HepG2 (cell line): ENCODE data around the gene GRAP. TPM values are rescaled to one million over a fixed set of nuclear protein-coding genes. Genes with fewer than 3 reads are reported as not detected.

ENCODE experiments used
- ARID5B ChIP-seq: IDR thresholded peaks from 2 replicates; pipeline ENCODE4 v1.4.0; 2020; ENCODE audit warnings: mild to moderate bottlenecking, missing genetic modification reagents
- CEBPB ChIP-seq: IDR thresholded peaks from 2 replicates; pipeline ENCODE4 v1.6.1; 2011; ENCODE audit warnings: low read depth, low read length, improper control_type of control experiment, borderline replicate concordance
- CEBPG ChIP-seq: IDR thresholded peaks from 2 replicates; pipeline ENCODE4 v1.6.1; 2016
- DNMT3B ChIP-seq: conservative IDR thresholded peaks from 2 replicates; pipeline ENCODE4 v1.6.1; 2016; ENCODE audit warnings: missing biosample characterization, control low read depth
- EP300 ChIP-seq, 3 experiments: sonication (generic) in 1 of 3; formaldehyde crosslinking in 1 of 3; IDR thresholded peaks; 2 replicates each; pipeline versions ENCODE4 v1.5.1 to v1.6.1; 2011 to 2020; ENCODE audit warnings: low read depth in 2 of 3, low read length in 2 of 3, borderline replicate concordance in 1 of 3, improper control_type of control experiment in 1 of 3, mild to moderate bottlenecking in 1 of 3, missing genetic modification reagents in 1 of 3, moderate library complexity in 1 of 3
- FOSL1 ChIP-seq: sonication (generic); formaldehyde crosslinking; IDR thresholded peaks from 2 replicates; pipeline ENCODE4 v1.9.0; 2021; ENCODE audit warnings: missing genetic modification reagents, borderline replicate concordance
- MBD4 ChIP-seq: IDR thresholded peaks from 2 replicates; pipeline ENCODE4 v1.6.1; 2012; ENCODE audit warnings: low read length, inconsistent platforms, borderline replicate concordance
- NFIC ChIP-seq: IDR thresholded peaks from 2 replicates; pipeline ENCODE4 v1.6.1; 2012; ENCODE audit warnings: mild to moderate bottlenecking, low read length, inconsistent platforms
- NKX3-1 ChIP-seq: sonication (generic); formaldehyde crosslinking; IDR thresholded peaks from 2 replicates; pipeline ENCODE4 v1.5.0; 2020; ENCODE audit warnings: missing genetic modification reagents
- NR2F1 ChIP-seq, 2 experiments: fragments of 450-650 bp in 1 of 2; formaldehyde crosslinking in 1 of 2; IDR thresholded peaks; 2 replicates each; pipeline versions ENCODE4 v1.5.0 to v1.6.1; 2016 to 2020; ENCODE audit warnings: mild to moderate bottlenecking in 1 of 2, missing compliant biosample characterization in 1 of 2, missing genetic modification reagents in 1 of 2, moderate library complexity in 1 of 2
- PHF21A ChIP-seq: sonication (generic); formaldehyde crosslinking; IDR thresholded peaks from 2 replicates; pipeline ENCODE4 v1.5.0; 2020; ENCODE audit warnings: mild to moderate bottlenecking, missing genetic modification reagents
- RNF2 ChIP-seq: fragments of 450-650 bp; conservative IDR thresholded peaks from 2 replicates; pipeline ENCODE4 v1.6.1; 2016; ENCODE audit warnings: low read depth
- SOX6 ChIP-seq, 2 experiments: fragments of 450-650 bp in 1 of 2; sonication (generic) in 1 of 2; formaldehyde crosslinking in 1 of 2; IDR thresholded peaks; 2 replicates each; pipeline versions ENCODE4 v1.4.0 to v1.6.1; 2017 to 2020; ENCODE audit warnings: antibody characterized with exemption in 1 of 2, mild to moderate bottlenecking in 1 of 2, missing genetic modification reagents in 1 of 2
- TEAD3 ChIP-seq: optimal IDR thresholded peaks from 2 replicates; pipeline ENCODE3; 2016; ENCODE audit warnings: borderline replicate concordance
- TERF1 ChIP-seq: sonication (generic); formaldehyde crosslinking; IDR thresholded peaks from 2 replicates; pipeline ENCODE4 v1.8.0; 2022; ENCODE audit warnings: mild to moderate bottlenecking, missing genetic modification reagents, moderate library complexity
- TGIF2 ChIP-seq: IDR thresholded peaks from 2 replicates; pipeline ENCODE4 v1.6.1; 2016; ENCODE audit warnings: control low read depth, missing compliant biosample characterization
- THAP11 ChIP-seq: IDR thresholded peaks from 2 replicates; pipeline ENCODE4 v1.6.1; 2016; ENCODE audit warnings: missing biosample characterization, missing genetic modification reagents
- TOE1 ChIP-seq: sonication (generic); formaldehyde crosslinking; IDR thresholded peaks from 2 replicates; pipeline ENCODE4 v1.4.0; 2020; ENCODE audit warnings: mild to moderate bottlenecking, missing genetic modification reagents
- TP53 ChIP-seq: sonication (generic); formaldehyde crosslinking; conservative IDR thresholded peaks from 2 replicates; pipeline ENCODE4 v1.4.0; 2020; ENCODE audit warnings: missing genetic modification reagents
- YEATS2 ChIP-seq: sonication (generic); formaldehyde crosslinking; IDR thresholded peaks from 2 replicates; pipeline ENCODE4 v1.4.0; 2020; ENCODE audit warnings: missing genetic modification reagents, borderline replicate concordance
- ZBTB7A ChIP-seq: sonication (generic); formaldehyde crosslinking; IDR thresholded peaks from 2 replicates; pipeline ENCODE4 v1.8.0; 2022; ENCODE audit warnings: mild to moderate bottlenecking, missing genetic modification reagents
- ZNF746 ChIP-seq: sonication (generic); formaldehyde crosslinking; IDR thresholded peaks from 2 replicates; pipeline ENCODE4 v1.8.0; 2022; ENCODE audit warnings: mild to moderate bottlenecking, missing genetic modification reagents
- ZNF773 ChIP-seq: sonication (generic); formaldehyde crosslinking; IDR thresholded peaks from 2 replicates; pipeline ENCODE4 v1.4.0; 2020; ENCODE audit warnings: missing genetic modification reagents, borderline replicate concordance
- ZNF784 ChIP-seq: sonication (generic); formaldehyde crosslinking; IDR thresholded peaks from 2 replicates; pipeline ENCODE4 v1.5.1; 2020; ENCODE audit warnings: missing genetic modification reagents, mild to moderate bottlenecking, borderline replicate concordance
- polyA plus RNA-seq, 8 experiments: library from polyadenylated mRNA; depleted of rRNA in 3 of 8; stranded (reverse) in 7 of 8; unstranded in 1 of 8; fragments of >200 nt; fragmentation: Illumina TruSeq in 4 of 8; extraction: Trizol in 4 of 8; gene quantifications; 2 replicates each; pipeline versions ENCODE4 v1.2.1 to v1.2.3, GENCODE V29; 2011 to 2016; ENCODE audit warnings: low read depth in 4 of 8, missing spikeins in 1 of 8, mixed read lengths in 1 of 8; ENCODE audit not compliant: insufficient read depth in 1 of 8
- total RNA-seq, 5 experiments: library from RNA; depleted of rRNA; stranded (reverse); fragments of >200 nt; fragmentation: Illumina TruSeq; extraction: Trizol; gene quantifications; 2 replicates each; pipeline ENCODE4 v1.2.3, GENCODE V29; 2016; ENCODE audit warnings: low read depth in 1 of 5

GRAP gene
- total and polyA plus RNA-seq, 2 of the 13 experiments (the other 11 are each of a cell fraction or from before 2014, with no cell fraction given): 0.77 to 1.7 TPM

- no peak for TF ChIP-seq ZNF773 (CRISPR knock-in tag)
- peak; percentile 93 for TF ChIP-seq PHF21A (CRISPR knock-in tag)
- peak; percentile 68; the same call in 1 of the 2 replicates for TF ChIP-seq THAP11 (CRISPR knock-in tag)
- peak; percentile 94 for TF ChIP-seq TEAD3 (CRISPR knock-in tag)
- 0 out of 2 replicates have a peak, but pooled peaks have one; percentile 24 for TF ChIP-seq TP53
- TF ChIP-seq CEBPG (CRISPR knock-in tag): peak; percentile 95
- TF ChIP-seq ZNF784 (CRISPR knock-in tag): no peak
- TF ChIP-seq SOX6 (IDR thresholded peaks at IDR 0.05): no peak
- TF ChIP-seq SOX6 (CRISPR knock-in tag; IDR thresholded peaks at IDR 0.05): peak; percentile 90
- TF ChIP-seq TERF1: no peak
- TF ChIP-seq DNMT3B (CRISPR knock-in tag): no peak
- TF ChIP-seq ZBTB7A (CRISPR knock-in tag): peak; percentile 94
- TF ChIP-seq NR2F1 (CRISPR knock-in tag; IDR thresholded peaks at IDR 0.05): peak; percentile 59 to 80; a peak in 3 of 4 replicates
- no peak for TF ChIP-seq TGIF2
- 0 out of 2 replicates have a peak, but pooled peaks have one; percentile 34 for TF ChIP-seq MBD4
- TF ChIP-seq YEATS2: peak; percentile 22; the same call in 1 of the 2 replicates
- peak; percentile 57 to 90; a peak in 3 of 4 replicates for TF ChIP-seq EP300 (IDR thresholded peaks at IDR 0.05; ENCODE audit: low read depth in 2 of 2, low read length in 2 of 2)
- peak; percentile 48; the same call in 1 of the 2 replicates for TF ChIP-seq EP300 (CRISPR knock-in tag; IDR thresholded peaks at IDR 0.05; ENCODE audit: borderline replicate concordance)
- peak; percentile 34; the same call in 1 of the 2 replicates for TF ChIP-seq FOSL1
- 0 out of 2 replicates have a peak, but pooled peaks have one; percentile 56 for TF ChIP-seq TOE1 (CRISPR knock-in tag)
- peak; percentile 96 for TF ChIP-seq CEBPB
- 0 out of 2 replicates have a peak, but pooled peaks have one; percentile 28 for TF ChIP-seq ZNF746 (CRISPR knock-in tag)
- TF ChIP-seq ARID5B: peak; percentile 92
- 0 out of 2 replicates have a peak, but pooled peaks have one; percentile 72 for TF ChIP-seq NKX3-1 (CRISPR knock-in tag)
- TF ChIP-seq RNF2: no peak
- 0 out of 2 replicates have a peak, but pooled peaks have one; percentile 67 for TF ChIP-seq NFIC
Observed at GRCh38 chr17:19005789-19006430, 40.8 kb downstream of the GRAP start (continued).
